Neuronal stem cell (in vitro differentiated cells): ENCODE data around the gene YIPF1. TPM values are rescaled to one million over a fixed set of nuclear protein-coding genes. Genes with fewer than 3 reads are reported as not detected.
A peak's percentile ranks its signal among the peaks of the same experiment; 100 is the strongest.

ENCODE experiments used
- DNase-seq: peaks from one replicate; pipeline ENCODE4 v3.0.0-alpha.2; 2013; ENCODE audit warnings: low spot score
- H2AFZ ChIP-seq: one replicate; pipeline ENCODE4 v1.6.1; 2013; ENCODE audit warnings: mild to moderate bottlenecking, low read length, inconsistent platforms
- H2AK5ac ChIP-seq: 2 replicates; pipeline ENCODE4 v1.6.1; 2013; ENCODE audit warnings: low read depth, mild to moderate bottlenecking, inconsistent platforms, low read length, moderate library complexity, mixed read lengths
- H2BK120ac ChIP-seq: 2 replicates; pipeline ENCODE4 v1.6.1; 2013; ENCODE audit warnings: low read depth, mild to moderate bottlenecking, inconsistent platforms, low read length, moderate library complexity, mixed read lengths
- H2BK12ac ChIP-seq: one replicate; pipeline ENCODE4 v1.6.1; 2013; ENCODE audit warnings: low read length, inconsistent platforms
- H2BK15ac ChIP-seq: 2 replicates; pipeline ENCODE4 v1.6.1; 2013; ENCODE audit warnings: mild to moderate bottlenecking, low read length, inconsistent platforms, mixed read lengths
- H2BK5ac ChIP-seq: one replicate; pipeline ENCODE4 v1.6.1; 2013; ENCODE audit warnings: inconsistent platforms, mild to moderate bottlenecking, low read length, moderate library complexity
- H3K14ac ChIP-seq: one replicate; pipeline ENCODE4 v1.6.1; 2013; ENCODE audit warnings: low read length, inconsistent platforms
- H3K18ac ChIP-seq: 2 replicates; pipeline ENCODE4 v1.6.1; 2013; ENCODE audit warnings: low read length, inconsistent platforms
- H3K23ac ChIP-seq: 2 replicates; pipeline ENCODE4 v1.6.1; 2013; ENCODE audit warnings: low read depth, mild to moderate bottlenecking, mixed read lengths, low read length, inconsistent platforms; ENCODE audit not compliant: poor library complexity
- H3K27ac ChIP-seq: replicated peaks from 3 replicates; pipeline ENCODE4 v1.5.1; 2013; ENCODE audit warnings: low read length, inconsistent platforms
- H3K27me3 ChIP-seq, 3 experiments: 2 replicates each; pipeline ENCODE4 v1.6.1; 2013; ENCODE audit warnings: low read length in 3 of 3, mild to moderate bottlenecking in 2 of 3, inconsistent platforms in 1 of 3, low read depth in 1 of 3, mixed read lengths in 1 of 3, moderate library complexity in 1 of 3; ENCODE audit not compliant: control insufficient read depth in 3 of 3, insufficient read depth in 3 of 3
- H3K36me3 ChIP-seq, 2 donors: replicated peaks in 1 of 2; 2 replicates each; pipeline ENCODE4 v1.6.1; 2013; ENCODE audit warnings: low read length in 2 of 2; ENCODE audit not compliant: control insufficient read depth in 2 of 2, insufficient read depth in 2 of 2
- H3K4ac ChIP-seq: 2 replicates; pipeline ENCODE4 v1.6.1; 2013; ENCODE audit warnings: inconsistent platforms, mild to moderate bottlenecking, low read length, moderate library complexity
- H3K4me1 ChIP-seq, 2 donors: 1 replicate in 1 of 2; 2 replicates in 1 of 2; pipeline ENCODE4 v1.6.1; 2013; ENCODE audit warnings: low read length in 2 of 2, low read depth in 1 of 2; ENCODE audit not compliant: control insufficient read depth in 2 of 2, insufficient read depth in 1 of 2
- H3K4me2 ChIP-seq: one replicate; pipeline ENCODE4 v1.6.1; 2013; ENCODE audit warnings: mild to moderate bottlenecking, low read length, inconsistent platforms; ENCODE audit not compliant: insufficient read depth, poor library complexity, severe bottlenecking
- H3K4me3 ChIP-seq, 2 donors: 2 replicates each; pipeline ENCODE4 v1.5.1; 2013; ENCODE audit warnings: low read length in 2 of 2, mild to moderate bottlenecking in 2 of 2, inconsistent platforms in 1 of 2, moderate library complexity in 1 of 2
- H3K79me1 ChIP-seq: one replicate; pipeline ENCODE4 v1.6.1; 2013; ENCODE audit warnings: low read depth, mild to moderate bottlenecking, inconsistent platforms, low read length, moderate library complexity
- H3K9ac ChIP-seq: one replicate; pipeline ENCODE4 v1.6.1; 2013; ENCODE audit warnings: mild to moderate bottlenecking, low read depth, low read length, inconsistent platforms; ENCODE audit not compliant: poor library complexity
- H3K9me3 ChIP-seq, 2 donors: replicated peaks in 1 of 2; 2 replicates each; pipeline versions ENCODE3 to v1.6.1; 2013; ENCODE audit warnings: low read length in 2 of 2, mild to moderate bottlenecking in 2 of 2, inconsistent platforms in 1 of 2, low read depth in 1 of 2, mixed read lengths in 1 of 2, moderate library complexity in 1 of 2; ENCODE audit not compliant: control insufficient read depth in 2 of 2, insufficient read depth in 1 of 2
- H4K8ac ChIP-seq: one replicate; pipeline ENCODE4 v1.6.1; 2013; ENCODE audit warnings: low read depth, mild to moderate bottlenecking, inconsistent platforms, low read length, moderate library complexity
- H4K91ac ChIP-seq: one replicate; pipeline ENCODE4 v1.6.1; 2013; ENCODE audit warnings: low read length, low read depth, mild to moderate bottlenecking, inconsistent platforms; ENCODE audit not compliant: poor library complexity
- WGBS, 2 donors: extraction: QIAGEN DNeasy Blood & Tissue Kit; methylation state at CpG; one replicate each; pipeline ENCODE4 v1.1.7; 2013; ENCODE audit warnings: missing lambda C conversion rate in 2 of 2, mixed read lengths in 1 of 2; ENCODE audit not compliant: insufficient read length in 2 of 2, insufficient replicate concordance in 1 of 2; ENCODE audit errors: extremely low coverage in 2 of 2; 5-methylcytosine and 5-hydroxymethylcytosine counted together
- polyA plus RNA-seq, 2 experiments: library from polyadenylated mRNA; stranded (reverse); fragments of 200-250 nt; gene quantifications; one replicate each; pipeline ENCODE4 v1.2.3, GENCODE V29; 2013

YIPF1 gene
- polyA plus RNA-seq (2013, experiment 1 of 2), result 35.2 TPM
- 34.2 TPM for polyA plus RNA-seq (2013, experiment 2 of 2)

GRCh38 chr1:53889304-53890298 is at the start of gene YIPF1:
TSS of gene YIPF1 (minus strand) at chr1:53889797. CDS start at chr1:53888937, 860 bp downstream.
- peak; percentile 67 for DNase-seq
- Histone ChIP-seq H3K23ac (peak within 1 kb of the TSS; percentile 32), H3K79me1 (peaks cover 2% of the 10 kb centered on the region), H2AFZ (peak within 1 kb of the TSS; percentile 95), H2BK5ac (peak within 1 kb of the TSS; percentile 66), H3K9me3 (no peaks in the 10 kb centered on the region), H3K4ac (no peak within 1 kb of the TSS), H3K9ac (peak within 1 kb of the TSS; percentile 79), H3K4me3 (peak within 1 kb of the TSS; percentile 82 to 99), H3K36me3 (peaks cover 0 to 33% of the 10 kb centered on the region in 2 donors), H2AK5ac (no peak within 1 kb of the TSS), H4K8ac (no peak within 1 kb of the TSS), H2BK120ac (no peak within 1 kb of the TSS), H2BK12ac (no peak within 1 kb of the TSS), H4K91ac (no peak within 1 kb of the TSS), H3K27me3 (no peaks in the 10 kb centered on the region), H3K27ac (no peak within 1 kb of the TSS), H2BK15ac (no peak within 1 kb of the TSS), H3K4me2 (peak within 1 kb of the TSS; percentile 68), H3K4me1 (peaks cover 2 to 4% of the 10 kb centered on the region in 2 donors), H3K14ac (peak within 1 kb of the TSS; percentile 10), H3K18ac (peak within 1 kb of the TSS; percentile 81)
- WGBS, 2 donors, result no CpG with 5 or more reads among the region's 62 CpGs

DNA sequence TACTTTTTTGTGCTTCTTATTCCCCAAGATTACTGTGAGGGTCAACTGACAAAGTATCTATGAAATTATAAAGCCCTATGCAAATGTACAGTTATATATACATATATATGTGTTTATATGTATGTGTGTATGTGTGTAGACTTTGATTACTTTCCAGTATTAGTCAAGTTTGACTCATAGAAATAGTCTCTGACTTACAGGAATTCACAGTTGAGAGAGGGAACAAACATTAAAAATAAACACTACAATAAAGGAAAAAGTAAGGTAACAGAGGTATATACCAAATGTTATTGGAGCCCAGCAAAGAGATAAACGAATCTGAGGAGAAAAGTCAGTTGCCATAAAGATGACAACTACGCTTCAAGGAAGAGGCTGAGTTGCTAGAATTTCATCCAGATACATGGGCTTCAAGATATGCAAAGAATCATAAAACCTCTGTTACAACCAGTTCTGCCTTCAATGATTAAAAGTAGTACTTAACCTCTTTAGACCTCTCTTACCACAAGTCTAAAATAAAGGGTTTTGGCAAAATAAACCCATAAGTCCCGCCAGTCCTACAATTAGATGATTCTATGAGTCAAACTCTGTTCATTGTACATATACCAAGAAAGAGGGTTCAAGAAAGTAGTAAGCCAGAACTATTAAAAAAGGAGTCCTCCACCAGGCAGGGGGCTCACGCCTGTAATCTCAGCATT is 48.7 kb upstream of the YIPF1 start:
- H3K4me3 ChIP-seq, result no peak overlapping the region
- no CpG with 5 or more reads among the region's 4 CpGs for WGBS, 2 donors
- H2AFZ ChIP-seq, result no peak overlapping the region
- H3K27me3 ChIP-seq, result no peaks in the 10 kb centered on the region
- H3K9me3 ChIP-seq, result peaks cover 4 to 30% of the 10 kb centered on the region in 2 donors
- H3K14ac ChIP-seq, result no peak overlapping the region
- no peak overlapping the region for H3K9ac ChIP-seq
- no peak overlapping the region for H3K27ac ChIP-seq
- H3K4me1 ChIP-seq, result peaks cover 0 to 4% of the 10 kb centered on the region in 2 donors
- no peak overlapping the region for H2BK15ac ChIP-seq
- H2BK12ac ChIP-seq, result no peak overlapping the region
- H2BK120ac ChIP-seq, result no peak overlapping the region
- no peaks in the 10 kb centered on the region for H3K79me1 ChIP-seq
- no peak overlapping the region for H2AK5ac ChIP-seq
- no peak overlapping the region for H4K8ac ChIP-seq
- no peak overlapping the region for H2BK5ac ChIP-seq
- peaks cover 4 to 69% of the 10 kb centered on the region in 2 donors for H3K36me3 ChIP-seq
- DNase-seq, result no peak
- H4K91ac ChIP-seq, result no peak overlapping the region
- no peak overlapping the region for H3K4ac ChIP-seq
- H3K23ac ChIP-seq, result no peak overlapping the region
- H3K4me2 ChIP-seq, result no peak overlapping the region
- H3K18ac ChIP-seq, result no peak overlapping the region

- no peak overlapping the region for H2BK15ac ChIP-seq
- no peak overlapping the region for H2AFZ ChIP-seq
- H3K18ac ChIP-seq, result no peak overlapping the region
- no peak overlapping the region for H2BK5ac ChIP-seq
- no peak overlapping the region for H3K27ac ChIP-seq
- no peaks in the 10 kb centered on the region for H3K79me1 ChIP-seq
- no peak overlapping the region for H3K4ac ChIP-seq
- H3K4me1 ChIP-seq, result no peaks in the 10 kb centered on the region
- no peaks in the 10 kb centered on the region for H3K27me3 ChIP-seq
- no peak overlapping the region for H2BK120ac ChIP-seq
- H3K23ac ChIP-seq, result no peak overlapping the region
- no peak overlapping the region for H3K14ac ChIP-seq
- no peak for DNase-seq
- H3K36me3 ChIP-seq, result peaks cover 8 to 83% of the 10 kb centered on the region in 2 donors
- WGBS, 2 donors, result no CpG with 5 or more reads among the region's 1 CpG
- no peak overlapping the region for H3K9ac ChIP-seq
- no peak overlapping the region for H2BK12ac ChIP-seq
- H3K4me2 ChIP-seq, result no peak overlapping the region
- no peak overlapping the region for H3K4me3 ChIP-seq
- H2AK5ac ChIP-seq, result no peak overlapping the region
- no peak overlapping the region for H4K8ac ChIP-seq
- peaks cover 9 to 38% of the 10 kb centered on the region in 2 donors for H3K9me3 ChIP-seq
- H4K91ac ChIP-seq, result no peak overlapping the region
Observed at GRCh38 chr1:53936430-53936829, 46.8 kb upstream of the YIPF1 start.
